Mesendoderm (in vitro differentiated cells): ENCODE results near the gene PPEF1. TPM values are rescaled to one million over a fixed set of nuclear protein-coding genes. Genes with fewer than 3 reads are reported as not detected.

ENCODE experiments used
- DNase-seq: peaks from one replicate; pipeline ENCODE4 v3.0.0; 2013
- H2AK5ac ChIP-seq: 2 replicates; pipeline ENCODE4 v1.6.1; 2013; ENCODE audit warnings: low read length, inconsistent platforms
- H2BK120ac ChIP-seq: 2 replicates; pipeline ENCODE4 v1.6.1; 2013; ENCODE audit warnings: low read depth, mild to moderate bottlenecking, low read length, moderate library complexity, mixed read lengths
- H2BK15ac ChIP-seq: replicated peaks from 2 replicates; pipeline ENCODE4 v1.6.1; 2013; ENCODE audit warnings: low read depth, mild to moderate bottlenecking, moderate library complexity
- H2BK5ac ChIP-seq: 2 replicates; pipeline ENCODE4 v1.6.1; 2013; ENCODE audit warnings: low read length, inconsistent platforms
- H3K18ac ChIP-seq: 2 replicates; pipeline ENCODE4 v1.6.1; 2013; ENCODE audit warnings: mild to moderate bottlenecking, low read length, mixed read lengths
- H3K23ac ChIP-seq: one replicate; pipeline ENCODE4 v1.6.1; 2013; ENCODE audit warnings: low read length
- H3K27ac ChIP-seq: 2 replicates; pipeline ENCODE4 v1.5.1; 2013; ENCODE audit warnings: low read depth, mild to moderate bottlenecking, inconsistent platforms, low read length, moderate library complexity
- H3K27me3 ChIP-seq: 2 replicates; pipeline ENCODE4 v1.6.1; 2013; ENCODE audit warnings: low read length, control low read depth, mild to moderate bottlenecking, inconsistent platforms; ENCODE audit not compliant: insufficient read depth, poor library complexity
- H3K36me3 ChIP-seq: 2 replicates; pipeline ENCODE4 v1.6.1; 2013; ENCODE audit warnings: low read length, inconsistent platforms; ENCODE audit not compliant: control insufficient read depth, insufficient read depth
- H3K4ac ChIP-seq: one replicate; pipeline ENCODE4 v1.6.1; 2013; ENCODE audit warnings: low read depth, mild to moderate bottlenecking, low read length, moderate library complexity
- H3K4me1 ChIP-seq: 2 replicates; pipeline ENCODE4 v1.6.1; 2013; ENCODE audit warnings: low read depth, low read length, inconsistent platforms; ENCODE audit not compliant: control insufficient read depth
- H3K4me2 ChIP-seq: 2 replicates; pipeline ENCODE4 v1.6.1; 2013; ENCODE audit warnings: low read length
- H3K4me3 ChIP-seq: 2 replicates; pipeline ENCODE4 v1.5.1; 2013; ENCODE audit warnings: mild to moderate bottlenecking, low read length
- H3K56ac ChIP-seq: one replicate; pipeline ENCODE4 v1.6.1; 2013; ENCODE audit warnings: low read length
- H3K79me1 ChIP-seq: 2 replicates; pipeline ENCODE4 v1.6.1; 2013; ENCODE audit warnings: low read length, inconsistent platforms
- H3K79me2 ChIP-seq: 2 replicates; pipeline ENCODE4 v1.6.1; 2013; ENCODE audit warnings: mild to moderate bottlenecking, low read length; ENCODE audit not compliant: control insufficient read depth, insufficient read depth
- H3K9ac ChIP-seq: 2 replicates; pipeline ENCODE4 v1.6.1; 2013; ENCODE audit warnings: low read length, inconsistent platforms
- H4K5ac ChIP-seq: one replicate; pipeline ENCODE4 v1.6.1; 2013; ENCODE audit warnings: low read length
- H4K8ac ChIP-seq: one replicate; pipeline ENCODE4 v1.6.1; 2013; ENCODE audit warnings: low read depth, mild to moderate bottlenecking, control low read depth, low read length, moderate library complexity
- WGBS: extraction: QIAGEN DNeasy Blood & Tissue Kit; methylation state at CpG from one replicate; pipeline ENCODE4 v1.1.7; 2013; ENCODE audit warnings: low lambda C conversion rate, missing lambda C conversion rate; ENCODE audit not compliant: insufficient coverage; ENCODE audit errors: extremely low coverage; 5-methylcytosine and 5-hydroxymethylcytosine counted together
- polyA plus RNA-seq, 2 experiments: library from polyadenylated mRNA; stranded (reverse); fragments of 200-250 nt; gene quantifications; one replicate each; pipeline ENCODE4 v1.2.3, GENCODE V29; 2013

PPEF1 gene, protein sequence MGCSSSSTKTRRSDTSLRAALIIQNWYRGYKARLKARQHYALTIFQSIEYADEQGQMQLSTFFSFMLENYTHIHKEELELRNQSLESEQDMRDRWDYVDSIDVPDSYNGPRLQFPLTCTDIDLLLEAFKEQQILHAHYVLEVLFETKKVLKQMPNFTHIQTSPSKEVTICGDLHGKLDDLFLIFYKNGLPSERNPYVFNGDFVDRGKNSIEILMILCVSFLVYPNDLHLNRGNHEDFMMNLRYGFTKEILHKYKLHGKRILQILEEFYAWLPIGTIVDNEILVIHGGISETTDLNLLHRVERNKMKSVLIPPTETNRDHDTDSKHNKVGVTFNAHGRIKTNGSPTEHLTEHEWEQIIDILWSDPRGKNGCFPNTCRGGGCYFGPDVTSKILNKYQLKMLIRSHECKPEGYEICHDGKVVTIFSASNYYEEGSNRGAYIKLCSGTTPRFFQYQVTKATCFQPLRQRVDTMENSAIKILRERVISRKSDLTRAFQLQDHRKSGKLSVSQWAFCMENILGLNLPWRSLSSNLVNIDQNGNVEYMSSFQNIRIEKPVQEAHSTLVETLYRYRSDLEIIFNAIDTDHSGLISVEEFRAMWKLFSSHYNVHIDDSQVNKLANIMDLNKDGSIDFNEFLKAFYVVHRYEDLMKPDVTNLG
- 0.20 TPM for polyA plus RNA-seq (2013, experiment 1 of 2)
- polyA plus RNA-seq (2013, experiment 2 of 2), result 0.24 TPM

DNA sequence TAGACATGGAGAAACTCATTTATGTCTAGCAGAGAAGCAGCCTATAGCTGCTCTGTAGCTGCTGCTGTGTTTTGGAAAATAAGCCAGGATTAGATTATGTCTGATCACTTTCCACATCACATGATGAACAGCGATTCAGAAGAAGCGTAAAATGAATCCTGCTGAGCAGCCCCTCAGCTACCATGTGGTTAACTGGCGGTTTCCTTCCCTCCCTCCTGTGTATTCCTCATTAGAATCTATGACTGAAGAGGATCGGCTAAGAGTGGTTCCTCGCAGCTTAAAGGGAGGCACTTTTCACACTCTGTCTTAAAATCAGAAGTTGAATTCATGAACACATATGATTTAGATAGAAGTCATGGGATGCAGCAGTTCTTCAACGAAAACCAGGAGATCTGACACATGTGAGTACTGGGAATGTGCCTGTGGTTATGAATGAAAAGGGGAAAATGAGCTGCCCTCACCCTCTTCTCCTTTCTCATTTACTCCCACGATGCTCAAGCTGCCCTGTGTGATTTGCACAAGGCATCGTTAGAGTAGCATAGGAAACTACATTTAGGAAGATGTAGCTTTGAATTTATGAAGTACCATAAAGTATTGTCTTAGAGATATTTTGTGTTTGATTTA, at the start of gene PPEF1:
Gene PPEF1 (plus strand): TSS at position 220 of the 624 bp plus-strand sequence. CDS start 136 bp downstream, at position 356.
- no peaks in the 10 kb centered on the region for H3K79me2 ChIP-seq
- H4K5ac ChIP-seq, result no peak within 1 kb of the TSS
- no peak within 1 kb of the TSS for H2AK5ac ChIP-seq
- no peak within 1 kb of the TSS for H3K23ac ChIP-seq
- H3K4me3 ChIP-seq, result no peak within 1 kb of the TSS
- no peaks in the 10 kb centered on the region for H3K79me1 ChIP-seq
- no peak within 1 kb of the TSS for H3K4ac ChIP-seq
- no peak within 1 kb of the TSS for H3K27ac ChIP-seq
- H2BK5ac ChIP-seq, result no peak within 1 kb of the TSS
- H2BK15ac ChIP-seq, result no peak within 1 kb of the TSS
- H3K9ac ChIP-seq, result no peak within 1 kb of the TSS
- H3K36me3 ChIP-seq, result no peaks in the 10 kb centered on the region
- no peaks in the 10 kb centered on the region for H3K27me3 ChIP-seq
- no peak within 1 kb of the TSS for H4K8ac ChIP-seq
- WGBS, result no CpG with 5 or more reads among the region's 8 CpGs
- H3K18ac ChIP-seq, result no peak within 1 kb of the TSS
- no peaks in the 10 kb centered on the region for H3K4me1 ChIP-seq
- DNase-seq, result no peak
- H2BK120ac ChIP-seq, result no peak within 1 kb of the TSS
- H3K4me2 ChIP-seq, result no peak within 1 kb of the TSS
- no peak within 1 kb of the TSS for H3K56ac ChIP-seq

DNA sequence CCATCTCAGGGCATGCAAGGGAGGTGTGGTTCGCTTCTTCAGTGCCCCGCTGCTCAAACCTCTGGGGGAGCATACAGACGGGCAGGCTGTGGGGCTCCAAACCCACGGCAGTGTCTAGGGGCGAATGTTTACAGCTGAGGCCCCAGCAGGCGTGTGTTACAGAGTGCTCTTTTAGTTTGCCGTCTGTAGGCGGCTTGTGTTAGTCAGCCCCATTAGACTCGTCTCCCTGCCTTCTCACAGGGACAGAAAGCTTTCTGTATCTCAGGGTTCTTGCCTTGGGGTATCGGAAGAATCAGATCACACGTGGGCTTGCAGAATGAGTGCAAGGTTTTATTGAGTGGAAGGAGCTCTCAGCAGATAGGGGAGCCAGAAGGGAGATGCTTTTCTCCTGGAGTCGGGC, 46.2 kb upstream of the PPEF1 start:
- Histone ChIP-seq H3K4me3 (no peak overlapping the region), H3K79me2 (no peaks in the 10 kb centered on the region), H3K27me3 (no peaks in the 10 kb centered on the region), H2BK15ac (no peak overlapping the region), H3K27ac (no peak overlapping the region), H3K4me1 (no peaks in the 10 kb centered on the region), H4K5ac (no peak overlapping the region), H3K36me3 (no peaks in the 10 kb centered on the region), H3K4me2 (no peak overlapping the region), H4K8ac (no peak overlapping the region), H2AK5ac (no peak overlapping the region), H3K56ac (no peak overlapping the region), H3K4ac (no peak overlapping the region), H3K23ac (no peak overlapping the region), H3K79me1 (no peaks in the 10 kb centered on the region), H3K18ac (no peak overlapping the region), H3K9ac (no peak overlapping the region), H2BK120ac (no peak overlapping the region), H2BK5ac (no peak overlapping the region)
- WGBS, result no CpG with 5 or more reads among the region's 12 CpGs
- DNase-seq, result no peak

DNA sequence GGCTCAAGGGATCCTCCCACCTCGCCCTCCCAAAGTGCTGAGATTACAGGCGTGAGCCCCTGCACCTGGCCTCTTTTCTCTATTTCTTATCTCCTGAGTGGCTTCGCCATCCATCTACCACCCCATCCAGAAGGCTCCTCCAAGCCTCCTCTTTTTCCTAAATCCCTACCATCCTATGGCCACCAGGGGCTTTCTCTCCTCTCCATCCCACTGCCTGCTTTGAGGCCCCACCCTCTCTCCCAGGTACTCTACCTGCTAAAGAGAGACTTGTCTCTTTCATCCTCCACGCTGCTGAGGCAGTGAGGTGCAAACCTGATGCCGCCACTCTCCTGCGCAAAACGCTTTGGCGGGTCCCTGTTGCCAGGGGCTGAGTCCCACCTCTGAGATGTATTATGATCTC, 42.5 kb upstream of the PPEF1 start:
- no peak overlapping the region for H3K18ac ChIP-seq
- no peak overlapping the region for H2BK15ac ChIP-seq
- no peak overlapping the region for H3K4ac ChIP-seq
- no peaks in the 10 kb centered on the region for H3K36me3 ChIP-seq
- WGBS, result no CpG with 5 or more reads among the region's 8 CpGs
- H3K4me3 ChIP-seq, result no peak overlapping the region
- no peak overlapping the region for H3K4me2 ChIP-seq
- no peaks in the 10 kb centered on the region for H3K79me1 ChIP-seq
- H3K4me1 ChIP-seq, result no peaks in the 10 kb centered on the region
- no peaks in the 10 kb centered on the region for H3K27me3 ChIP-seq
- H3K23ac ChIP-seq, result no peak overlapping the region
- no peak overlapping the region for H4K8ac ChIP-seq
- no peak overlapping the region for H3K56ac ChIP-seq
- H2BK120ac ChIP-seq, result no peak overlapping the region
- no peak overlapping the region for H4K5ac ChIP-seq
- no peak overlapping the region for H3K9ac ChIP-seq
- DNase-seq, result peak; percentile 35
- H2BK5ac ChIP-seq, result no peak overlapping the region
- H3K27ac ChIP-seq, result no peak overlapping the region
- no peak overlapping the region for H2AK5ac ChIP-seq
- H3K79me2 ChIP-seq, result no peaks in the 10 kb centered on the region

DNA sequence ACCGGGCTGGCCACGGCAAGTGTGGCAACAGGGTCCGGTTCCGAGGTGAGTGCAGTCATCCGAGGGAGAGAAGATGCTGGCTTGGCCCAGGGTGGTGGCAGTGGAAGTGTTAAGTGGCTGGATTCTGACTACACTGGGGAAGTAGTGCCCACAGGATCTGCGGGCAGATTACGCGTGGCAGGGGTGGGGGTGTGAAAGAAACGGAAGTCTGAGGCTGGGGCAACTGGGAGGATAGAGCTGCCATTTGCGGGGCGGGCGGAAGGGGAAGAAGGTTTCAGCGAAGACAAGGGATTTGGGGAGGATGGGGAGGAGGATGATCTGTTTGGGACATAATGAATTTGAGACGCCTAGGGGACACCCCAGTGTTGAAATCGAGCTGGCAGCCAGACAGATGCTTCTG, 40.8 kb upstream of the PPEF1 start:
- Histone ChIP-seq H3K4me2 (no peak overlapping the region), H3K79me2 (no peaks in the 10 kb centered on the region), H2BK120ac (no peak overlapping the region), H3K23ac (no peak overlapping the region), H4K5ac (no peak overlapping the region), H2BK15ac (no peak overlapping the region), H3K56ac (no peak overlapping the region), H3K4me1 (no peaks in the 10 kb centered on the region), H3K27ac (no peak overlapping the region), H3K27me3 (no peaks in the 10 kb centered on the region), H2AK5ac (no peak overlapping the region), H3K79me1 (no peaks in the 10 kb centered on the region), H3K18ac (no peak overlapping the region), H3K9ac (no peak overlapping the region), H2BK5ac (no peak overlapping the region), H3K36me3 (no peaks in the 10 kb centered on the region), H3K4me3 (no peak overlapping the region), H3K4ac (no peak overlapping the region), H4K8ac (no peak overlapping the region)
- no peak for DNase-seq
- no CpG with 5 or more reads among the region's 15 CpGs for WGBS

DNA sequence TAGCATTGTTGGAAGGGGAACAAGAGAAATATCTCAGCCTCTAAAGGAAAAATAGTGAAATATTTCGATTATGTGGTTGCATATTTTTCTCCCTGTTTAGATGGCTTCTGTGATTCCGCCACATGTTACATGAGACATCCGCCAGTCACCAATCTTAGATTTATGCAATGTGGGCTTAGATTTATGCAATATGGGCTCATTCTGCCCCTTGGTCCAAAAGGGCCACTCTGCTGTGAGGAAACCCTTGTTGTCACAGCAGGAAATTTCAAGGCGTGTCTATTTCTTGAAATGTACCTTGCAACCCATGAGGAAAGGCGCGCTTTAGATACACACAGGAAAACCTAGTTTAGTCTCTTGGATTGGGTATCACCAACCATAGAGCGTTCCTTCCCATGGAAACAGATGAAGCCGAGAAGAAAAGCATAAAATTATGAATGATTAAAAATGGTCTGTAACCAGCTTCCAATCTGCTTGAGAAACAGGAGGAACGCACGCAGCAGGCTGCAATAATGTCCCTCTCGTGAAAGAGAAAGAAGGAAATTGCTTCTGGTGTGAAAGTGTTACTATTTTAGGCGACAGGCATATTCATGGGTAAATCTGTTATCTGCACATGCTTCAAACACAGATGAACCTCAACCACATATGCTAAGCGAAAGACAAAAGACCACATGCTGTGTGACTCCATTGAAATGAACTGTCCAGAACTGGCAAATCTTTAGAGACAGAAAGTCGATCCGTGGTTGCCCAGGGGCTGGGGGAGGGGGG, 39.2 kb upstream of the PPEF1 start:
- DNase-seq, result no peak
- no peaks in the 10 kb centered on the region for H3K27me3 ChIP-seq
- H2BK15ac ChIP-seq, result no peak overlapping the region

More for the DNA sequence above, 39.2 kb upstream of the PPEF1 start:
- Histone ChIP-seq H3K79me2 (no peaks in the 10 kb centered on the region), H2BK120ac (no peak overlapping the region), H2AK5ac (no peak overlapping the region), H3K18ac (no peak overlapping the region), H3K56ac (no peak overlapping the region), H3K9ac (no peak overlapping the region), H3K4ac (no peak overlapping the region), H2BK5ac (no peak overlapping the region), H4K8ac (no peak overlapping the region), H3K23ac (no peak overlapping the region), H3K36me3 (no peaks in the 10 kb centered on the region), H3K4me2 (no peak overlapping the region), H3K27ac (no peak overlapping the region), H3K4me1 (no peaks in the 10 kb centered on the region), H3K79me1 (no peaks in the 10 kb centered on the region), H4K5ac (no peak overlapping the region), H3K4me3 (no peak overlapping the region)
- no CpG with 5 or more reads among the region's 15 CpGs for WGBS
